PC-9 (cell line): ENCODE measurements around the gene TMEM132C. TPM values are rescaled to one million over a fixed set of nuclear protein-coding genes. Genes with fewer than 3 reads are reported as not detected.

ENCODE experiments used
- BruUV-seq: library from RNA; stranded (reverse); fragments of 400-500 nt; replicated peaks from 2 replicates; lab custom pipeline; 2021; lab: Mats Ljungman, UMichigan
- CTCF ChIA-PET: fragments of 300-600 bp; sonication (Branson Sonifier 250); formaldehyde crosslinking; loops from one replicate; lab custom pipeline; 2022; ENCODE audit warnings: antibody characterized with exemption; lab: Charles Lee
- POLR2A ChIA-PET: fragments of 300-600 bp; sonication (Branson Sonifier 250); formaldehyde crosslinking; loops from one replicate; lab custom pipeline; 2022; ENCODE audit warnings: antibody characterized with exemption; ENCODE audit not compliant: unreplicated experiment; lab: Charles Lee
- DNase-seq, 2 experiments: peaks; one replicate each; pipeline versions ENCODE4 v3.0.0 to v3.0.0-alpha.2; 2015 to 2022; ENCODE audit warnings: mixed read lengths in 1 of 2
- H2AFZ ChIP-seq: fragments of 200-600 bp; sonication (generic); 2 replicates; pipeline ENCODE4 v1.8.1; 2017; ENCODE audit warnings: antibody characterized with exemption
- H3F3A ChIP-seq: fragments of 200-600 bp; sonication (generic); 2 replicates; pipeline ENCODE4 v1.8.1; 2017; ENCODE audit warnings: antibody characterized with exemption, mild to moderate bottlenecking, low read depth; ENCODE audit not compliant: insufficient read depth
- H3K27ac ChIP-seq: fragments of 200-600 bp; sonication (generic); 2 replicates; pipeline ENCODE4 v1.6.1; 2016; ENCODE audit warnings: mixed run types
- H3K27me3 ChIP-seq: fragments of 200-600 bp; sonication (generic); 2 replicates; pipeline ENCODE4 v1.6.1; 2016; ENCODE audit warnings: low read depth, mixed run types; ENCODE audit not compliant: insufficient read depth
- H3K36me3 ChIP-seq: fragments of 200-600 bp; sonication (generic); 2 replicates; pipeline ENCODE4 v1.6.1; 2016; ENCODE audit warnings: low read depth, mixed run types
- H3K4me1 ChIP-seq: fragments of 200-600 bp; sonication (generic); replicated peaks from 2 replicates; pipeline ENCODE4 v1.6.1; 2016; ENCODE audit warnings: mixed run types; ENCODE audit not compliant: insufficient read depth
- H3K4me2 ChIP-seq: fragments of 200-600 bp; sonication (generic); 2 replicates; pipeline ENCODE4 v1.6.1; 2017; ENCODE audit warnings: mixed run types
- H3K4me3 ChIP-seq: fragments of 200-600 bp; sonication (generic); 2 replicates; pipeline ENCODE4 v1.6.1; 2016; ENCODE audit warnings: mixed run types
- H3K79me2 ChIP-seq: fragments of 200-600 bp; sonication (generic); 2 replicates; pipeline ENCODE4 v1.6.1; 2017; ENCODE audit warnings: low read depth, mixed run types
- H3K9me2 ChIP-seq: fragments of 200-600 bp; sonication (generic); 2 replicates; pipeline ENCODE4 v1.8.1; 2017; ENCODE audit warnings: mild to moderate bottlenecking; ENCODE audit not compliant: insufficient read depth
- H3K9me3 ChIP-seq: fragments of 200-600 bp; sonication (generic); 2 replicates; pipeline ENCODE4 v1.8.1; 2016; ENCODE audit warnings: low read depth; ENCODE audit not compliant: insufficient read depth
- H4K20me1 ChIP-seq: fragments of 200-600 bp; sonication (generic); 2 replicates; pipeline ENCODE4 v1.8.1; 2017; ENCODE audit not compliant: insufficient read depth
- CTCF ChIP-seq: fragments of 200-600 bp; sonication (generic); conservative IDR thresholded peaks from 2 replicates; pipeline ENCODE4 v1.6.1; 2017; ENCODE audit warnings: mixed run types, antibody characterized with exemption, mild to moderate bottlenecking, moderate library complexity
- EZH2 ChIP-seq: fragments of 200-600 bp; sonication (generic); IDR thresholded peaks from 2 replicates; pipeline ENCODE4 v1.8.0; 2017; ENCODE audit warnings: antibody characterized with exemption, low read depth
- intact Hi-C: fragments of 100-400 bp; cut with micrococcal nuclease; formaldehyde crosslinking; loops from one replicate; pipeline ENCODE4 v1.10.0; 2022; ENCODE audit not compliant: unreplicated experiment
- total RNA-seq: library from RNA; stranded (reverse); gene quantifications from 2 replicates; pipeline ENCODE4 v1.2.3, GENCODE V29; 2021

TMEM132C gene
- total RNA-seq, 1 experiment from 2014 or later: not detected

GRCh38 chr12:128316973-128317526, 50.1 kb downstream of the TMEM132C start:
- Histone ChIP-seq H2AFZ (no peak overlapping the region), H3K36me3 (no peaks in the 10 kb centered on the region), H3K9me2 (no peaks in the 10 kb centered on the region), H3K4me2 (no peak overlapping the region), H3F3A (no peaks in the 10 kb centered on the region), H3K27me3 (0 out of 2 replicates have a peak, but pooled peaks cover 11% of the 10 kb centered on the region), H3K4me1 (no peaks in the 10 kb centered on the region), H3K4me3 (no peak overlapping the region), H3K9me3 (no peaks in the 10 kb centered on the region), H3K79me2 (no peaks in the 10 kb centered on the region), H4K20me1 (no peaks in the 10 kb centered on the region), H3K27ac (no peak overlapping the region)
- CTCF ChIA-PET: interaction anchor here (0.6 kb wide), 1 partner anchor 294 kb away, joined by 4 read pairs; no protein-coding TSS in a partner anchor
- no TSS peak for BruUV-seq
- no peak for TF ChIP-seq CTCF
- TF ChIP-seq EZH2: no peak
- no peak for DNase-seq
- intact Hi-C loops: no loop called here
- POLR2A ChIA-PET: no interaction called here

- intact Hi-C loops: no loop called here
- Histone ChIP-seq H3K27me3 (0 out of 2 replicates have a peak, but pooled peaks cover 11% of the 10 kb centered on the region), H3K4me1 (no peaks in the 10 kb centered on the region), H4K20me1 (no peaks in the 10 kb centered on the region), H2AFZ (no peak overlapping the region), H3K79me2 (no peaks in the 10 kb centered on the region), H3K9me2 (no peaks in the 10 kb centered on the region), H3K27ac (no peak overlapping the region), H3F3A (no peaks in the 10 kb centered on the region), H3K4me2 (no peak overlapping the region), H3K4me3 (no peak overlapping the region), H3K9me3 (no peaks in the 10 kb centered on the region), H3K36me3 (no peaks in the 10 kb centered on the region)
- POLR2A ChIA-PET: no interaction called here
- CTCF ChIA-PET: no interaction called here
- no peak for TF ChIP-seq EZH2
- no peak for TF ChIP-seq CTCF
- BruUV-seq: no TSS peak
- no peak for DNase-seq
Observed at GRCh38 chr12:128318341-128318740, 51.4 kb downstream of the TMEM132C start.

GRCh38 chr12:128318946-128319345, 52.0 kb downstream of the TMEM132C start:
- H4K20me1 ChIP-seq: no peaks in the 10 kb centered on the region
- H3K9me2 ChIP-seq: no peaks in the 10 kb centered on the region
- ChIA-PET POLR2A (no interaction called here), CTCF (no interaction called here)
- H3K27ac ChIP-seq: no peak overlapping the region
- no peaks in the 10 kb centered on the region for H3F3A ChIP-seq
- H3K36me3 ChIP-seq: no peaks in the 10 kb centered on the region
- no peak overlapping the region for H3K4me2 ChIP-seq
- no peak for DNase-seq
- 0 out of 2 replicates have a peak, but pooled peaks cover 11% of the 10 kb centered on the region for H3K27me3 ChIP-seq
- H3K4me3 ChIP-seq: no peak overlapping the region
- TF ChIP-seq CTCF (no peak), EZH2 (no peak)
- no peak overlapping the region for H2AFZ ChIP-seq
- BruUV-seq: no TSS peak
- no peaks in the 10 kb centered on the region for H3K9me3 ChIP-seq
- H3K4me1 ChIP-seq: no peaks in the 10 kb centered on the region
- intact Hi-C loops: no loop called here
- H3K79me2 ChIP-seq: no peaks in the 10 kb centered on the region
